Pancreas (tissue), 10 donors: ENCODE results near the gene DNAH6. TPM values are rescaled to one million over a fixed set of nuclear protein-coding genes. Genes with fewer than 3 reads are reported as not detected.

Source experiments
- ATAC-seq, 4 donors: fragments of 200-7000 bp; cut with Tn5 transposase; one replicate each; pipeline versions ENCODE4 v1.8.0 to v1.9.1; 2020; ENCODE audit warnings: mild to moderate bottlenecking in 4 of 4, moderate library complexity in 4 of 4
- DNase-seq, 6 donors: peaks; one replicate each; pipeline ENCODE4 v3.0.0-alpha.2; 2020
- FAIRE-seq: peaks from 2 replicates; lab custom pipeline; 2012; peaks lifted over from hg19 to GRCh38; lab: Jason Lieb, UNC
- H3K27ac ChIP-seq, 4 donors: fragments of 200-600 bp; sonication (generic); 1 replicate in 3 of 4; 2 replicates in 1 of 4; pipeline versions ENCODE4 v1.5.0 to v1.8.0; 2020
- H3K27me3 ChIP-seq, 4 donors: fragments of 200-600 bp; one replicate each; pipeline ENCODE4 v1.8.0; 2021
- H3K36me3 ChIP-seq, 3 donors: fragments of 200-600 bp; sonication (generic) in 1 of 3; one replicate each; pipeline versions ENCODE4 v1.5.0 to v1.8.0; 2020 to 2021
- H3K4me1 ChIP-seq, 3 donors: fragments of 200-600 bp; one replicate each; pipeline ENCODE4 v1.8.0; 2021
- H3K4me3 ChIP-seq, 4 donors: fragments of 200-600 bp; sonication (generic) in 2 of 4; one replicate each; pipeline versions ENCODE4 v1.5.0 to v1.8.0; 2020 to 2021
- H3K9me3 ChIP-seq, 4 donors: fragments of 200-600 bp; one replicate each; pipeline ENCODE4 v1.8.0; 2021
- CTCF ChIP-seq, 4 donors: fragments of 200-600 bp; sonication (generic) in 3 of 4; IDR thresholded peaks; one replicate each; pipeline versions ENCODE4 v1.5.0 to v1.8.0; 2021; ENCODE audit warnings: antibody characterized with exemption in 4 of 4
- WGBS, 2 donors: extraction: QIAGEN DNeasy Blood & Tissue Kit; methylation state at CpG; one replicate each; pipeline ENCODE4 v1.1.7; 2013; 5-methylcytosine and 5-hydroxymethylcytosine counted together
- intact Hi-C, 3 donors: fragments of 100-400 bp; cut with DNase I; formaldehyde crosslinking; loops; one replicate each; pipeline versions ENCODE4 v1.11.1 to v1.14.2; 2022
- polyA plus RNA-seq, 2 donors: library from polyadenylated mRNA; stranded (reverse); fragments of 200-250 nt; gene quantifications; one replicate each; pipeline ENCODE4 v1.2.3, GENCODE V29; 2013
- total RNA-seq, 6 donors: library from RNA; stranded (reverse); fragmentation: NEBNext Ultra II Directional in 4 of 6; extraction: Animal tissue kit (Norgen Biotek cat#: 25700) in 4 of 6; gene quantifications; one replicate each; pipeline versions ENCODE4 v1.2.1 to v1.2.4, GENCODE V29; 2021 to 2023
- donor health status: healthy with polysubstance abuse.
- donor health status: DM: no; HTN: no; CAD: no; lungs with moderate emphysema.
- donor health status: DM: no; HTN: no; CAD: no.
- donor health status: control.
- donor health status: control.
- donor health status: Bipolar disorder and iron deficiency.
- donor health status: DM: yes; HTN: yes; CAD: no.
- donor health status: DM: no; HTN: no; CAD: no.
- donor health status: DM: no; HTN: no; CAD: no.
- donor health status: DM: yes; HTN: yes; CAD: no.

DNAH6 gene
- total and polyA plus RNA-seq, 8 donors, result 0.19 to 1.6 (median 0.81) TPM

GRCh38 chr2:84491741-84492140 lies 24.6 kb upstream of the DNAH6 start:
- FAIRE-seq (no peak), ATAC-seq (no peak), DNase-seq (no peak)
- Histone ChIP-seq H3K4me3 (no peak overlapping the region), H3K36me3 (no peaks in the 10 kb centered on the region), H3K9me3 (no peaks in the 10 kb centered on the region), H3K27me3 (no peaks in the 10 kb centered on the region), H3K4me1 (peaks cover 2 to 12% (median 11%) of the 10 kb centered on the region in 3 donors), H3K27ac (no peak overlapping the region)
- no peak for TF ChIP-seq CTCF (IDR thresholded peaks at IDR 0.05)
- 90 to 94% methylated on average over 6 of the region's 6 CpGs for WGBS, 2 donors
- intact Hi-C loops, result no loop called here

GRCh38 chr2:84492571-84492970 lies 23.7 kb upstream of the DNAH6 start:
- no peak for ATAC-seq
- H3K27ac ChIP-seq, result no peak overlapping the region
- intact Hi-C loops, result no loop called here

GRCh38 chr2:84493514-84493913 lies 22.8 kb upstream of the DNAH6 start:
- Histone ChIP-seq H3K27ac (no peak overlapping the region), H3K4me3 (no peak overlapping the region), H3K9me3 (no peaks in the 10 kb centered on the region), H3K36me3 (no peaks in the 10 kb centered on the region), H3K27me3 (no peaks in the 10 kb centered on the region), H3K4me1 (no peaks in the 10 kb centered on the region)
- WGBS, 2 donors, result 72 to 75% methylated on average over 5 of the region's 5 CpGs
- no peak for TF ChIP-seq CTCF (IDR thresholded peaks at IDR 0.05)
- DNase-seq (no peak), FAIRE-seq (no peak), ATAC-seq (no peak)
- intact Hi-C loops, result no loop called here

More at GRCh38 chr2:84492571-84492970, 23.7 kb upstream of the DNAH6 start:
- Histone ChIP-seq H3K4me1 (peaks cover 2 to 4% (median 3%) of the 10 kb centered on the region in 3 donors), H3K27me3 (no peaks in the 10 kb centered on the region), H3K36me3 (no peaks in the 10 kb centered on the region), H3K9me3 (no peaks in the 10 kb centered on the region), H3K4me3 (no peak overlapping the region)
- TF ChIP-seq CTCF (IDR thresholded peaks at IDR 0.05), result no peak
- no peak for DNase-seq
- WGBS, 2 donors, result 81 to 89% methylated on average over 1 of the region's 1 CpG
- no peak for FAIRE-seq

- Histone ChIP-seq H3K36me3 (no peaks in the 10 kb centered on the region), H3K27me3 (no peaks in the 10 kb centered on the region), H3K9me3 (no peaks in the 10 kb centered on the region), H3K4me1 (no peaks in the 10 kb centered on the region), H3K4me3 (no peak overlapping the region), H3K27ac (no peak overlapping the region)
- FAIRE-seq (no peak), DNase-seq (no peak), ATAC-seq (no peak)
- WGBS, 2 donors, result 77 to 78% methylated on average over 4 of the region's 4 CpGs
- intact Hi-C loops, result no loop called here
- TF ChIP-seq CTCF (IDR thresholded peaks at IDR 0.05), result no peak
Observed at GRCh38 chr2:84494070-84494469, 22.2 kb upstream of the DNAH6 start.

GRCh38 chr2:84495539-84496146 lies 20.7 kb upstream of the DNAH6 start:
- H3K4me1 ChIP-seq, result no peaks in the 10 kb centered on the region
- no peaks in the 10 kb centered on the region for H3K27me3 ChIP-seq
- H3K27ac ChIP-seq, result no peak overlapping the region
- ATAC-seq (peak; percentile 76 to 98 (median 94)), DNase-seq (no peak), FAIRE-seq (peak; percentile 96)
- intact Hi-C loops, result loop anchor here in 2 of 3 donors (5.0 kb wide), 1 partner anchor 387 kb away; the partner anchor contains the start of gene TRABD2A (in 2 of the 2)
- peak in 3 of 4 donors; percentile 53 to 64 (median 60) for TF ChIP-seq CTCF (IDR thresholded peaks at IDR 0.05)
- no peaks in the 10 kb centered on the region for H3K36me3 ChIP-seq
- WGBS, 2 donors, result 19 to 25% methylated on average over 8 of the region's 8 CpGs
- no peak overlapping the region for H3K4me3 ChIP-seq
- no peaks in the 10 kb centered on the region for H3K9me3 ChIP-seq
